Testis (tissue), 2 donors: ENCODE data around the gene FLNB.

Experiments
- POLR2A ChIP-seq: fragments of 450-650 bp; IDR thresholded peaks from one replicate; pipeline ENCODE4 v1.6.1; 2017; ENCODE audit warnings: antibody characterized with exemption, mild to moderate bottlenecking, moderate library complexity
- TF ChIP-seq, protein P1 (sequence below), 3 experiments: fragments of 450-650 bp in 2 of 3; fragments of 200-600 bp in 1 of 3; sonication (generic) in 1 of 3; IDR thresholded peaks; one replicate each; pipeline ENCODE4 v1.5.1; 2016 to 2019; ENCODE audit warnings: antibody characterized with exemption in 3 of 3, mild to moderate bottlenecking in 2 of 3, moderate library complexity in 1 of 3

GRCh38 chr3:58169371-58169770 lies 161.1 kb downstream of the FLNB start:
- TF ChIP-seq, protein P1, sequence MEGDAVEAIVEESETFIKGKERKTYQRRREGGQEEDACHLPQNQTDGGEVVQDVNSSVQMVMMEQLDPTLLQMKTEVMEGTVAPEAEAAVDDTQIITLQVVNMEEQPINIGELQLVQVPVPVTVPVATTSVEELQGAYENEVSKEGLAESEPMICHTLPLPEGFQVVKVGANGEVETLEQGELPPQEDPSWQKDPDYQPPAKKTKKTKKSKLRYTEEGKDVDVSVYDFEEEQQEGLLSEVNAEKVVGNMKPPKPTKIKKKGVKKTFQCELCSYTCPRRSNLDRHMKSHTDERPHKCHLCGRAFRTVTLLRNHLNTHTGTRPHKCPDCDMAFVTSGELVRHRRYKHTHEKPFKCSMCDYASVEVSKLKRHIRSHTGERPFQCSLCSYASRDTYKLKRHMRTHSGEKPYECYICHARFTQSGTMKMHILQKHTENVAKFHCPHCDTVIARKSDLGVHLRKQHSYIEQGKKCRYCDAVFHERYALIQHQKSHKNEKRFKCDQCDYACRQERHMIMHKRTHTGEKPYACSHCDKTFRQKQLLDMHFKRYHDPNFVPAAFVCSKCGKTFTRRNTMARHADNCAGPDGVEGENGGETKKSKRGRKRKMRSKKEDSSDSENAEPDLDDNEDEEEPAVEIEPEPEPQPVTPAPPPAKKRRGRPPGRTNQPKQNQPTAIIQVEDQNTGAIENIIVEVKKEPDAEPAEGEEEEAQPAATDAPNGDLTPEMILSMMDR (IDR thresholded peaks at IDR 0.05), result no peak
- TF ChIP-seq POLR2A, result no peak
